T-cell (primary cell): ENCODE data around the gene CSNK1E. TPM values are rescaled to one million over a fixed set of nuclear protein-coding genes. Genes with fewer than 3 reads are reported as not detected.

Source experiments
- ATAC-seq, 4 experiments: fragments of 200-7000 bp in 3 of 4; fragments of 150-1000 bp in 1 of 4; cut with Tn5 transposase; replicated peaks in 1 of 4; 1 replicate in 3 of 4; 2 replicates in 1 of 4; pipeline ENCODE4 v1.10.0; 2021; ENCODE audit warnings: moderate library complexity in 3 of 4, mild to moderate bottlenecking in 2 of 4, moderate number of reproducible peaks in 1 of 4
- CTCF ChIA-PET, 2 donors: fragments of 300-600 bp; sonication (Branson Sonifier 250); formaldehyde crosslinking; loops; one replicate each; lab custom pipeline; 2022; ENCODE audit warnings: antibody characterized with exemption in 2 of 2; lab: Charles Lee
- POLR2A ChIA-PET, 2 donors: fragments of 300-600 bp; sonication (Branson Sonifier 250); formaldehyde crosslinking; loops; one replicate each; lab custom pipeline; 2022; ENCODE audit warnings: antibody characterized with exemption in 2 of 2; lab: Charles Lee
- DNase-seq, 35 experiments: peaks; one replicate each; pipeline versions ENCODE4 v3.0.0 to v3.0.0-alpha.2; 2013 to 2023
- H3K27ac ChIP-seq: one replicate; pipeline ENCODE4 v1.5.1; 2013; ENCODE audit warnings: low read length
- H3K27me3 ChIP-seq, 2 experiments: replicated peaks in 1 of 2; 1 replicate in 1 of 2; 2 replicates in 1 of 2; pipeline versions ENCODE4 v1.6.1 to v1.7.0; 2013; ENCODE audit warnings: low read length in 1 of 2, mixed read lengths in 1 of 2; ENCODE audit not compliant: control insufficient read depth in 2 of 2, insufficient read depth in 2 of 2; ENCODE audit errors: extremely low read depth in 1 of 2
- H3K36me3 ChIP-seq, 2 donors: 1 replicate in 1 of 2; 2 replicates in 1 of 2; pipeline versions ENCODE4 v1.6.1 to v1.7.0; 2013; ENCODE audit warnings: low read length in 1 of 2; ENCODE audit not compliant: control insufficient read depth in 2 of 2, insufficient read depth in 1 of 2; ENCODE audit errors: extremely low read depth in 1 of 2
- H3K4me1 ChIP-seq, 2 experiments: 1 replicate in 1 of 2; 2 replicates in 1 of 2; pipeline versions ENCODE4 v1.6.1 to v1.7.0; 2013; ENCODE audit warnings: low read length in 2 of 2, mixed read lengths in 1 of 2; ENCODE audit not compliant: insufficient read depth in 2 of 2, control insufficient read depth in 1 of 2; ENCODE audit errors: extremely low read depth in 1 of 2
- H3K4me3 ChIP-seq, 2 donors: 1 replicate in 1 of 2; 2 replicates in 1 of 2; pipeline versions ENCODE4 v1.5.1 to v1.7.0; 2013; ENCODE audit warnings: mild to moderate bottlenecking in 2 of 2, low read length in 1 of 2, moderate library complexity in 1 of 2; ENCODE audit not compliant: control insufficient read depth in 1 of 2; ENCODE audit errors: extremely low read depth in 1 of 2
- H3K9me3 ChIP-seq: 2 replicates; pipeline ENCODE4 v1.7.0; 2013
- H3K27ac Mint-ChIP-seq, 2 donors: one replicate each; pipeline ENCODE4 v1.8.0; 2020 to 2021; ENCODE audit warnings: mild to moderate bottlenecking in 2 of 2, mixed read lengths in 2 of 2
- H3K27me3 Mint-ChIP-seq, 2 donors: one replicate each; pipeline ENCODE4 v1.8.0; 2021 to 2022; ENCODE audit warnings: mixed read lengths in 2 of 2
- H3K36me3 Mint-ChIP-seq: one replicate; pipeline ENCODE4 v1.8.0; 2021; ENCODE audit warnings: mixed read lengths
- H3K4me1 Mint-ChIP-seq, 3 donors: one replicate each; pipeline ENCODE4 v1.8.0; 2020 to 2022; ENCODE audit warnings: mixed read lengths in 3 of 3, mild to moderate bottlenecking in 1 of 3
- H3K4me3 Mint-ChIP-seq, 3 donors: one replicate each; pipeline ENCODE4 v1.8.0; 2020 to 2022; ENCODE audit warnings: mild to moderate bottlenecking in 3 of 3, mixed read lengths in 3 of 3, moderate library complexity in 3 of 3
- H3K9me3 Mint-ChIP-seq, 3 donors: one replicate each; pipeline ENCODE4 v1.8.0; 2020 to 2022; ENCODE audit warnings: mixed read lengths in 3 of 3
- WGBS: methylation state at CpG from one replicate; pipeline ENCODE4 v1.1.5; 2013; ENCODE audit warnings: missing lambda C conversion rate; ENCODE audit not compliant: insufficient coverage; 5-methylcytosine and 5-hydroxymethylcytosine counted together
- total RNA-seq, 35 experiments: library from RNA in 6 of 35; stranded (reverse) in 6 of 35; fragments of 120-200 nt in 1 of 35; gene quantifications; one replicate each; pipeline versions ENCODE4 v1.2.1 to v1.2.4 and lab custom pipeline; 2013 to 2026

CSNK1E gene
- total RNA-seq, 5 donors from 2014 or later (not counting 1 experiment from before 2014, with no cell fraction given) = 105 to 142 (median 115) TPM

- no peaks in the 10 kb centered on the region for H3K27me3 ChIP-seq
- Mint-ChIP-seq H3K4me1 (peaks cover 17 to 29% (median 24%) of the 10 kb centered on the region in 3 donors), H3K27me3 (no peaks in the 10 kb centered on the region), H3K4me3 (no peak overlapping the region), H3K36me3 (peaks cover 29% of the 10 kb centered on the region), H3K27ac (no peak overlapping the region), H3K9me3 (no peaks in the 10 kb centered on the region)
- CTCF ChIA-PET = no interaction called here
- WGBS = 98% methylated on average over 14 of the region's 19 CpGs
- no peak for ATAC-seq
- no peak overlapping the region for H3K27ac ChIP-seq
- H3K36me3 ChIP-seq = peaks cover 2 to 57% of the 10 kb centered on the region in 2 donors
- no peaks in the 10 kb centered on the region for H3K9me3 ChIP-seq
- no peak for DNase-seq
- no peak overlapping the region for H3K4me3 ChIP-seq
- POLR2A ChIA-PET = no interaction called here
- peaks cover 0 to 12% of the 10 kb centered on the region in 2 experiments for H3K4me1 ChIP-seq
Observed at GRCh38 chr22:38302906-38303305, 14.3 kb downstream of the CSNK1E start.

- POLR2A ChIA-PET = no interaction called here
- Histone ChIP-seq H3K36me3 (peaks cover 3 to 75% of the 10 kb centered on the region in 2 donors), H3K27me3 (no peaks in the 10 kb centered on the region), H3K9me3 (no peaks in the 10 kb centered on the region), H3K4me3 (no peak overlapping the region), H3K27ac (no peak overlapping the region), H3K4me1 (peaks cover 0 to 4% of the 10 kb centered on the region in 2 experiments)
- H3K9me3 Mint-ChIP-seq = no peaks in the 10 kb centered on the region
- H3K27me3 Mint-ChIP-seq = no peaks in the 10 kb centered on the region
- WGBS = 80% methylated on average over 3 of the region's 3 CpGs
- DNase-seq (no peak), ATAC-seq (no peak)
- no peak overlapping the region for H3K4me3 Mint-ChIP-seq
- CTCF ChIA-PET = no interaction called here
- H3K4me1 Mint-ChIP-seq = peaks cover 7 to 19% (median 15%) of the 10 kb centered on the region in 3 donors
- no peak overlapping the region for H3K27ac Mint-ChIP-seq
- peaks cover 35% of the 10 kb centered on the region for H3K36me3 Mint-ChIP-seq
Observed at GRCh38 chr22:38300946-38301345, 16.3 kb downstream of the CSNK1E start.

- DNase-seq = no peak
- Histone ChIP-seq H3K27me3 (no peaks in the 10 kb centered on the region), H3K27ac (no peak overlapping the region), H3K9me3 (no peaks in the 10 kb centered on the region), H3K4me1 (no peaks in the 10 kb centered on the region), H3K36me3 (peaks cover 8 to 80% of the 10 kb centered on the region in 2 donors), H3K4me3 (no peak overlapping the region)
- WGBS = 97% methylated on average over 21 of the region's 26 CpGs
- ATAC-seq = no peak
- peaks cover 35% of the 10 kb centered on the region for H3K36me3 Mint-ChIP-seq
- POLR2A ChIA-PET = no interaction called here
- H3K4me3 Mint-ChIP-seq = no peak overlapping the region
- CTCF ChIA-PET = no interaction called here
- H3K9me3 Mint-ChIP-seq = no peaks in the 10 kb centered on the region
- H3K27ac Mint-ChIP-seq = no peak overlapping the region
- H3K4me1 Mint-ChIP-seq = peaks cover 2 to 13% (median 9%) of the 10 kb centered on the region in 3 donors
- H3K27me3 Mint-ChIP-seq = no peaks in the 10 kb centered on the region
Observed at GRCh38 chr22:38300197-38300945, 16.9 kb downstream of the CSNK1E start.

GRCh38 chr22:38299770-38300102 lies 17.5 kb downstream of the CSNK1E start:
- Histone ChIP-seq H3K27ac (no peak overlapping the region), H3K4me1 (no peaks in the 10 kb centered on the region), H3K4me3 (no peak overlapping the region), H3K9me3 (no peaks in the 10 kb centered on the region), H3K36me3 (peaks cover 9 to 82% of the 10 kb centered on the region in 2 donors), H3K27me3 (no peaks in the 10 kb centered on the region)
- peaks cover 0 to 10% (median 8%) of the 10 kb centered on the region in 3 donors for H3K4me1 Mint-ChIP-seq
- no peaks in the 10 kb centered on the region for H3K9me3 Mint-ChIP-seq
- ChIA-PET POLR2A (no interaction called here), CTCF (no interaction called here)
- 93% methylated on average over 12 of the region's 12 CpGs for WGBS
- H3K27me3 Mint-ChIP-seq = no peaks in the 10 kb centered on the region
- ATAC-seq (no peak), DNase-seq (no peak)
- H3K27ac Mint-ChIP-seq = peak overlapping the region in 1 of 2 donors; percentile 61
- peaks cover 35% of the 10 kb centered on the region for H3K36me3 Mint-ChIP-seq
- H3K4me3 Mint-ChIP-seq = no peak overlapping the region

- H3K36me3 Mint-ChIP-seq = peaks cover 31% of the 10 kb centered on the region
- 93% methylated on average over 16 of the region's 25 CpGs for WGBS
Observed at GRCh38 chr22:38298312-38299005, 18.8 kb downstream of the CSNK1E start.

GRCh38 chr22:38296372-38296771 lies 20.9 kb downstream of the CSNK1E start:
- H3K4me3 Mint-ChIP-seq = no peak overlapping the region
- 100% methylated on average over 4 of the region's 4 CpGs for WGBS
- Histone ChIP-seq H3K4me1 (no peaks in the 10 kb centered on the region), H3K4me3 (no peak overlapping the region), H3K27ac (no peak overlapping the region), H3K9me3 (no peaks in the 10 kb centered on the region), H3K27me3 (no peaks in the 10 kb centered on the region), H3K36me3 (peaks cover 16 to 81% of the 10 kb centered on the region in 2 donors)
- DNase-seq = no peak
- no peak for ATAC-seq
- H3K27me3 Mint-ChIP-seq = no peaks in the 10 kb centered on the region
- ChIA-PET POLR2A (no interaction called here), CTCF (no interaction called here)
- H3K9me3 Mint-ChIP-seq = no peaks in the 10 kb centered on the region
- no peaks in the 10 kb centered on the region for H3K4me1 Mint-ChIP-seq
- peaks cover 26% of the 10 kb centered on the region for H3K36me3 Mint-ChIP-seq
- no peak overlapping the region for H3K27ac Mint-ChIP-seq

More at GRCh38 chr22:38298312-38299005, 18.8 kb downstream of the CSNK1E start:
- ChIA-PET POLR2A (no interaction called here), CTCF (no interaction called here)
- no peak overlapping the region for H3K27ac ChIP-seq
- H3K36me3 ChIP-seq = peaks cover 15 to 83% of the 10 kb centered on the region in 2 donors
- H3K27me3 ChIP-seq = no peaks in the 10 kb centered on the region
- no peaks in the 10 kb centered on the region for H3K9me3 ChIP-seq
- Mint-ChIP-seq H3K4me3 (no peak overlapping the region), H3K27ac (no peak overlapping the region), H3K4me1 (no peaks in the 10 kb centered on the region), H3K27me3 (no peaks in the 10 kb centered on the region), H3K9me3 (no peaks in the 10 kb centered on the region)
- DNase-seq = peak in 24 of 35 experiments; percentile 26 to 67 (median 44)
- H3K4me1 ChIP-seq = no peaks in the 10 kb centered on the region
- ATAC-seq = peak; percentile 56 to 74 (median 68)
- H3K4me3 ChIP-seq = no peak overlapping the region
